A673 (cell line): ENCODE measurements around the gene SLMAP. TPM values are rescaled to one million over a fixed set of nuclear protein-coding genes. Genes with fewer than 3 reads are reported as not detected.

Experiments used
- BruUV-seq: library from RNA; stranded (reverse); fragments of 400-500 nt; replicated peaks from 2 replicates; lab custom pipeline; 2021; lab: Mats Ljungman, UMichigan
- CTCF ChIA-PET: fragments of 300-600 bp; sonication (Branson Sonifier 250); formaldehyde crosslinking; loops from one replicate; lab custom pipeline; 2022; ENCODE audit warnings: antibody characterized with exemption; lab: Charles Lee
- POLR2A ChIA-PET: fragments of 300-600 bp; sonication (Branson Sonifier 250); formaldehyde crosslinking; loops from one replicate; lab custom pipeline; 2022; ENCODE audit warnings: antibody characterized with exemption; ENCODE audit not compliant: low non-redundant PET; lab: Charles Lee
- DNase-seq: peaks from one replicate; pipeline ENCODE4 v3.0.0-alpha.2; 2015; ENCODE audit warnings: low spot score
- H3K27ac ChIP-seq: fragments of 200-600 bp; sonication (generic); 2 replicates; pipeline ENCODE4 v1.5.1; 2016; ENCODE audit warnings: mixed run types, low read depth, mild to moderate bottlenecking, mixed read lengths, antibody characterized with exemption, low read length; ENCODE audit not compliant: poor library complexity, severe bottlenecking
- H3K27me3 ChIP-seq: fragments of 200-600 bp; sonication (generic); replicated peaks from 2 replicates; pipeline ENCODE4 v1.6.1; 2017; ENCODE audit warnings: mixed run types, low read depth, mild to moderate bottlenecking, mixed read lengths, antibody characterized with exemption, low read length; ENCODE audit not compliant: insufficient read depth, poor library complexity
- H3K36me3 ChIP-seq: fragments of 200-600 bp; sonication (generic); 2 replicates; pipeline ENCODE4 v1.6.1; 2016; ENCODE audit warnings: mixed run types, mild to moderate bottlenecking, mixed read lengths, antibody characterized with exemption, low read length; ENCODE audit not compliant: insufficient read depth, poor library complexity, severe bottlenecking
- H3K4me1 ChIP-seq: fragments of 200-600 bp; sonication (generic); 2 replicates; pipeline ENCODE4 v1.6.1; 2017; ENCODE audit warnings: mixed run types, mild to moderate bottlenecking, mixed read lengths, antibody characterized with exemption, low read length; ENCODE audit not compliant: insufficient read depth, poor library complexity, severe bottlenecking
- H3K4me3 ChIP-seq: fragments of 200-600 bp; sonication (generic); 2 replicates; pipeline ENCODE4 v1.5.1; 2016; ENCODE audit warnings: low read depth, mixed run types, mild to moderate bottlenecking, mixed read lengths, low read length; ENCODE audit not compliant: poor library complexity, severe bottlenecking
- H3K9me3 ChIP-seq: fragments of 200-600 bp; sonication (generic); 2 replicates; pipeline ENCODE4 v1.6.1; 2016; ENCODE audit warnings: mixed run types, low read depth, mild to moderate bottlenecking, mixed read lengths, antibody characterized with exemption, low read length; ENCODE audit not compliant: poor library complexity, severe bottlenecking
- EZH2 ChIP-seq: fragments of 200-600 bp; sonication (generic); IDR thresholded peaks from 2 replicates; pipeline ENCODE4 v1.6.1; 2017; ENCODE audit warnings: borderline replicate concordance, low read depth, mild to moderate bottlenecking, mixed read lengths, antibody characterized with exemption, low read length; ENCODE audit not compliant: poor library complexity, severe bottlenecking
- intact Hi-C: fragments of 100-400 bp; cut with micrococcal nuclease; formaldehyde crosslinking; loops from one replicate; pipeline ENCODE4 v1.10.0; 2022; ENCODE audit not compliant: unreplicated experiment
- total RNA-seq: library from RNA; stranded (reverse); gene quantifications from 2 replicates; pipeline ENCODE4 v1.2.3, GENCODE V29; 2021
- TF ChIP-seq, protein P1 (sequence below): fragments of 300-800, 200-600 bp; sonication (generic); conservative IDR thresholded peaks from 2 replicates; pipeline ENCODE4 v1.5.1; 2017; ENCODE audit warnings: low read depth, mild to moderate bottlenecking, antibody characterized with exemption, low read length, moderate library complexity, mixed read lengths

SLMAP gene
- total RNA-seq, 1 experiment from 2014 or later: 32.4 TPM

DNA sequence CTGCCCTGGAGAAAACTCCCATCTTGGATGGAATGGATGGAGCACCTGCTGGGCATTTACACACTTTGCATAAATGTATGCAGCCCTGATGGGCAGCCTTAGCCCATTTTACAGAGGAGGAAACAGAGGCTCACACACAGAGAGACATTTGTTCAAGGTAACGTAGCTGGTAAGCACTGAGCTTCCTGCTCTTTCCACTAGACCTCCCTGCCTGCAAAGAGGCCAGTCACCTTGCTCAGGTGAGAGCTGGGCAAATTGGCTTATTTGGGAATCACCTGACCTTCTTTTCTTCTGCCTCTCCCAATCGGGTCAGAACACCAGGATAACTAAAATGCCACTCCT is 200.7 kb downstream of the SLMAP start:
- intact Hi-C loops: no loop called here
- no TSS peak for BruUV-seq
- no peaks in the 10 kb centered on the region for H3K36me3 ChIP-seq
- no peaks in the 10 kb centered on the region for H3K4me1 ChIP-seq
- no peak for DNase-seq
- no peak for TF ChIP-seq EZH2
- TF ChIP-seq, protein P1, sequence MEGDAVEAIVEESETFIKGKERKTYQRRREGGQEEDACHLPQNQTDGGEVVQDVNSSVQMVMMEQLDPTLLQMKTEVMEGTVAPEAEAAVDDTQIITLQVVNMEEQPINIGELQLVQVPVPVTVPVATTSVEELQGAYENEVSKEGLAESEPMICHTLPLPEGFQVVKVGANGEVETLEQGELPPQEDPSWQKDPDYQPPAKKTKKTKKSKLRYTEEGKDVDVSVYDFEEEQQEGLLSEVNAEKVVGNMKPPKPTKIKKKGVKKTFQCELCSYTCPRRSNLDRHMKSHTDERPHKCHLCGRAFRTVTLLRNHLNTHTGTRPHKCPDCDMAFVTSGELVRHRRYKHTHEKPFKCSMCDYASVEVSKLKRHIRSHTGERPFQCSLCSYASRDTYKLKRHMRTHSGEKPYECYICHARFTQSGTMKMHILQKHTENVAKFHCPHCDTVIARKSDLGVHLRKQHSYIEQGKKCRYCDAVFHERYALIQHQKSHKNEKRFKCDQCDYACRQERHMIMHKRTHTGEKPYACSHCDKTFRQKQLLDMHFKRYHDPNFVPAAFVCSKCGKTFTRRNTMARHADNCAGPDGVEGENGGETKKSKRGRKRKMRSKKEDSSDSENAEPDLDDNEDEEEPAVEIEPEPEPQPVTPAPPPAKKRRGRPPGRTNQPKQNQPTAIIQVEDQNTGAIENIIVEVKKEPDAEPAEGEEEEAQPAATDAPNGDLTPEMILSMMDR: no peak
- H3K27ac ChIP-seq: no peak overlapping the region
- no peak overlapping the region for H3K4me3 ChIP-seq
- H3K9me3 ChIP-seq: no peaks in the 10 kb centered on the region
- CTCF ChIA-PET: no interaction called here
- POLR2A ChIA-PET: no interaction called here
- no peaks in the 10 kb centered on the region for H3K27me3 ChIP-seq

DNA sequence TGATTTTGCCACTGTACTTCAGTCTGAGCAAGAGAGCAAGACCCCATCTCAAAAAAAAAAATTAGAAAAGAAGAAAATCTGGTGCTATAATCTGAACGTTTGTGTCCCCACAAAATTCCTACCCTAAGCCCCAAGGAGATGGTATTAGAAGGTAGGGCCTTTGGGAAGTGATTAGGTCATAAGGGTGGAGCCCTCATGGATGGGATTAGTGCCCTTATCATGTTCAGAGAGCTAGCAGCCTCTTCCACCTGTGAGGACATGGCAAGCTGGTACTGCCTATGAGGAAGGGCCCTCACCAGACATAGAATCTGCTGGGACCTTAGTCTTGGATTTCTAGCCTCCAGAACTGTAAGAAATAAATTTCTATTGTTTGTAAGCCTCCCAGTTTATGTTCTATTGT is 201.7 kb downstream of the SLMAP start:
- Histone ChIP-seq H3K27ac (no peak overlapping the region), H3K36me3 (no peaks in the 10 kb centered on the region), H3K4me1 (no peaks in the 10 kb centered on the region), H3K27me3 (no peaks in the 10 kb centered on the region), H3K4me3 (no peak overlapping the region), H3K9me3 (no peaks in the 10 kb centered on the region)
- TF ChIP-seq EZH2: no peak
- TF ChIP-seq, protein P1: no peak
- POLR2A ChIA-PET: no interaction called here
- intact Hi-C loops: no loop called here
- no TSS peak for BruUV-seq
- no peak for DNase-seq
- CTCF ChIA-PET: no interaction called here

DNA sequence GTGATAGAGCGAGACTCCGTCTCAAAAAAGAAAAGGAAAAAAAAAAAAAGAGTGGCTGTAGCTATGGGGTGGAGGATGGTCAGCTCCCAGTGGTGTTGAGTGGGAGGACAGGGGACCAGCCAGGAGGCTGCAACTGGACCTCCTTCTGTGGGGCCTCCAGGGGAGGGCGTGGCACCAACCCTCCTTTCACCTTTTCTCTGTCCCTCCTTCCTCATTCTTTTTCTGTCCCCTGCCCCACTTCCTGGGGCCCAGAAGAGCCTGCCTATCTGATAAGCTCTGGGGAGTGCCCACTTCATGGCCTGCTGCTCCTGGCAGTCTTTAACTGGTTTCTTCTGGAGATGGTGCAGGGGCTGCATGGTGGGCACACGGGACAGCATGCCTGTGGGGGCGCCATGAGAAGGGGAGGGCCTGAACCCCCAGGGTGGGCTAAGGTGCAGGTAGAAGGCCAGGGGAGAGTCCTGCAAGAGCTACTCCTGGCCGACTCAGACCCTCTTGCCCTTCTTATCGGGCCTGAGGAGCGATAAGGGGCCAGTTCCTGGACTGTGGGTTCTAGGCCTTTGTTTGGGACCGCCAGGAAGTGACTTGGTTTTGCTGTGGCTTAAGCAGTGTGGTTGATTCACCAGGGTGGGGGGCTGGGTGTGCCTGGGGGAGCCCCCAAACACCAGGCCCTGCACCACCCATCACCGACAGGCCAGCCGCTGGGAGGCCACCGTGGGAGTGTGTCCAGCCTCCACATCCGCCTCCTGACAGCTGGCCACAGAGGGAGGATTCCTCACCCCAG is 202.7 kb downstream of the SLMAP start:
- no TSS peak for BruUV-seq
- POLR2A ChIA-PET: no interaction called here
- no peak overlapping the region for H3K27ac ChIP-seq
- no peak for DNase-seq
- TF ChIP-seq, protein P1: no peak
- TF ChIP-seq EZH2: no peak
- intact Hi-C loops: no loop called here
- H3K4me3 ChIP-seq: no peak overlapping the region
- H3K36me3 ChIP-seq: no peaks in the 10 kb centered on the region
- CTCF ChIA-PET: no interaction called here
- no peaks in the 10 kb centered on the region for H3K27me3 ChIP-seq
- H3K9me3 ChIP-seq: no peaks in the 10 kb centered on the region
- H3K4me1 ChIP-seq: no peaks in the 10 kb centered on the region
